NCI-H2196 (cell line): Measurements from ENCODE around the gene KRTAP9-6.
"Not testable (repeated sequence)": the region's sequence is repeated elsewhere in the genome, so short reads cannot be mapped to it uniquely, and the experiment has no call there.

Source experiments
- DNase-seq: peaks from one replicate; lab custom pipeline; 2025; ENCODE audit not compliant: unreplicated experiment; lab: John Stamatoyannopoulos, UW

KRTAP9-6 gene

DNA sequence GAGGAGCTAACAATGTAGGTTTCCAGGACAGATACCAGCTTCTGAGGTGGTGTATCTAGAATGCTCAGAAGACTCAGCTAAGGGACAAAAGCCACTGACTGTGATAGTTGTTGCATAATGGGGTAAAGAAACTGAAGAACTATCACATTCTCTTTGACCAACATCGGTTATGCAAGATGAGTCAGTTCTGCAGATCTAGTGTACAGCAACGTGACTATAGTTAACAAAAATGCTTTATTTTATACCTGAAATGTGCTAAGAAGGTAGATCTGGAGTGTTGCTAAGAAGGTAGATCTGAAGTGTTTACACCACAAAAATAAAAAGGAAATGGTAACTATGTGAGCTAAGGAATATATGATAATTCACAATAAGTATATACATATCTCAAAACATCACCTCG lies 2.5 kb downstream of the KRTAP9-6 start:
- no peak for DNase-seq

- not testable (repeated sequence) for DNase-seq
Observed at GRCh38 chr17:41271323-41271722, 6.1 kb downstream of the KRTAP9-6 start.

DNA sequence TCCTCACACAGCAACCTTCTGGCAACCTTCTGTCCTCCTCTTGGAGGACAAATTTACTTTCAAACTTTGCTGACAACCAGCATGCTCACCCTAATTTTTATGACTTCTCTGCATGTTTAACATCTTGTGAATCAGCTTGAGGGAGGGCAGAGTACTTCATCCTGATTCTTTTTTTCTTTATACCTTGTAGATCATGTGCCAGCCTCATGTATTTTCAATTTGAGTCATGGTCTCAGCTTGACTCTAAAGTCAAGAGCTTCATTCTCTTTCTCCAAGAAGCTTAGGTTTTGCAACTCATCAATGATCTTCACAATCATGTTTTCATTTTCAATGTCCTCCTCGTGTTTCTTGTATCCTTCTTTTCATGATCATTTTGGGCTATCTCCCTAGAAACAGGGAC lies 6.7 kb downstream of the KRTAP9-6 start:
- no peak for DNase-seq

GRCh38 chr17:41275648-41276190 lies 10.5 kb downstream of the KRTAP9-6 start, which contains the start of gene KRTAP9-7:
TSS of gene KRTAP9-7 (plus strand) at chr17:41275698. CDS start at chr17:41275698, 0 bp downstream.
- DNase-seq: not testable (repeated sequence)

- DNase-seq: no peak
Observed at GRCh38 chr17:41278176-41278955, 13.2 kb downstream of the KRTAP9-6 start.

- no peak for DNase-seq
Observed at GRCh38 chr17:41284043-41284442, 18.9 kb downstream of the KRTAP9-6 start.

GRCh38 chr17:41284546-41284945 lies 19.4 kb downstream of the KRTAP9-6 start:
- DNase-seq: no peak

GRCh38 chr17:41287050-41287449 lies 21.9 kb downstream of the KRTAP9-6 start:
- no peak for DNase-seq

GRCh38 chr17:41294016-41294415 lies 28.8 kb downstream of the KRTAP9-6 start:
- no peak for DNase-seq

- no peak for DNase-seq
Observed at GRCh38 chr17:41296846-41297245, 31.7 kb downstream of the KRTAP9-6 start.

DNA sequence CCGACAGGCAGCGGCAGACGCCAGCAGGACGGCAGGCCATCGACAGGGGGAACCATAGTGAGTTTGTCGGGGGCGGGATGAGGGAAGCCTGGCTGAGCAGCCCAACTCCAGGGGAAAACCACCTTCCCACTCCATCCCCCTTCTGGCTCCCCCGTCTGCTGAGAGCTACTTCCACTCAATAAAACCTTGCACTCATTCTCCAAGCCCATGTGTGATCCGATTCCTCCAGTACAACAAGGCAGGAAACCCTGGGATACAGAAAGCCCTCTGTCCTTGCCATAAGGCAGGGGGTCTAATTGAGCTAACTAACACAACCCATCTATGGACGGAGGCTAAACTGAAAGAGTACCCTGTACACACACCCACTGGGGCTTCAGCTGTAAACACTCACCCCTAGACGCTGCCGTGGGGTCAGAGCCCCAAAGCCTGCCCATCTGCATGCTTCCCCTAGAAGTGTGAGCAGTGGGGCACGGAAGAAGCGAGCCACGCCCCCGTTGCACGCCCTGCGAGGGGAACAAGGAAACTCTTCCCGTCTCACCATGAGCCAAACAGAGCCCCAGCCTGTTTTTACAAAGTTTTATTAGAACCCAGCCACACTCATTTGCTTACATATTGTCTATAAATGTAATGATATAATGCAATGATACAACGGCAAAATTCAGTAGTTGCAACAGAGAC lies 33.4 kb downstream of the KRTAP9-6 start:
- DNase-seq: no peak

DNA sequence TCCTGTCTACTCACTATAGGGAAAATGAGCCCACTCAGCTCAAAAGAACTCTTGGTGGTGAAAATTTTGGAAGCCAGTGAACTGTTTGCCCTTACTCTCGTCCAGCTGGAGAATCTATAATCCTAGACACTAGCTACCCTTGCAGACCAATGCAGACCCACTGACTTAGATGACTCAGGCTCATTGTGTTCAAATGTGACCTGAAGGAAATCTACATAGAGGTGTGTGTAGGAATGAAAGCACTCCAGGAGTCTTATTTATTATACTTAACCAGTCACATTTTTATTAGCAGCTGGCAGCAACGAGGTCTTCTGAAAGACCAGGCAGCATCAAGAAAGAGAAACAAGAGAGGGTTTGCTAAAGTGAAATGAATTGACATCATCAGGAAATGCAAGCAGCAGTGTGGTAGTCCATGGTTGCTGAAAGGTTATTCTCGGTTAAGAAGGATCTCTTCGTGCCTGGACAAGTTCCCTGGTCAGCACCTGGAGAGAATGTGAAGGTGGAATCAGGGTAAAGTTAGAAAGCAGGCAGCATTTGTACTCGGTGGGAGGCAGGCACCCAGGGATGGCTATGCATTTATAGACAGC lies 36.1 kb downstream of the KRTAP9-6 start:
- DNase-seq: no peak

DNA sequence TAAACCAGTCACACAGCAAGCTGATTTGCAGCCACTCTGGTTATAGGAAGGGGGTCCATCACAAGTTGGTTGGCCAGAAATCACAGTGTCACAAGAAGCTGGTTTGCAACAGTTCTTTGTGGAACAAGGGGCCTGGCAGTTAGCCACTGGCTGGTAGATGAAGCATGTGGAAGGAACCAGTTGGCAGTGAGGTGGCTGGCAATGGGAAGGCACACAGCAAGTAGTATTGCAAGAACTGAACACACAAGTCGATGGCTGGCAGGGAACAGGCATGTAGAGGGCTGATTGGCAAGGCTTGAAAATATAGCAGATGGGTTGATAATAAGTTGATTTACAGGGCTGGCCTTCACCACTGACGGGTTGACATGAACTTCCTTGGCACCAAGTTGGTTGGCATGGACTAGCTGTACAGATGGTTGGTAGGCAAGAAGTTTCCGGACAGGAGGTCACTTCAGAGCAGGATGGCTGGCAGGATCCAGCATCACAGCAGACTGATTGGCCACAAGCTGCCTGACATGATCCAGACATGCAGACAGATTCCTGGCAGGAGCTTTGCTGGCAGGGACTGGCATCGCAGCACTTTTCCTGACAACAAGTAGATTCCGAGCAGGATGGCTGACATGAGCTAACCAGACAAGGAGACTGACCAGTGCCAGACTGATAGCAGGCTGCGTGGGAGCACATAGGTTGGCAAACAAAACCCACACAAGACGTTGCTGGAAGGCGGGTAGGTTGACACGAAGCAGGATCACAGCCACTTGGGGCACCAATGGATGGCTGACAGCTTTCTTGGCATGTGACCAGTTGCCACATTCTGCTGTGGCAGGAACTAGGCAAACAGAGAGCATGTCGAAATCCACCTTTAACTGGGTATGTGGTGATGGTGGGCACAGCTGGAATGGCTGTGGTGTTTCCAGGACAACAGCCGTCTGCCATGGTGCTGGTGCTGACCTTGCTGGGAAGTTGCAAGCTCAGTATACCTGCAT lies 37.0 kb downstream of the KRTAP9-6 start, which contains the start of gene KRTAP29-1:
TSS of gene KRTAP29-1 (minus strand) at position 936 of the 986 bp plus-strand sequence. CDS start at position 936, 0 bp downstream.
- no peak for DNase-seq

- DNase-seq: no peak
Observed at GRCh38 chr17:41302981-41303380, 37.8 kb downstream of the KRTAP9-6 start.

DNA sequence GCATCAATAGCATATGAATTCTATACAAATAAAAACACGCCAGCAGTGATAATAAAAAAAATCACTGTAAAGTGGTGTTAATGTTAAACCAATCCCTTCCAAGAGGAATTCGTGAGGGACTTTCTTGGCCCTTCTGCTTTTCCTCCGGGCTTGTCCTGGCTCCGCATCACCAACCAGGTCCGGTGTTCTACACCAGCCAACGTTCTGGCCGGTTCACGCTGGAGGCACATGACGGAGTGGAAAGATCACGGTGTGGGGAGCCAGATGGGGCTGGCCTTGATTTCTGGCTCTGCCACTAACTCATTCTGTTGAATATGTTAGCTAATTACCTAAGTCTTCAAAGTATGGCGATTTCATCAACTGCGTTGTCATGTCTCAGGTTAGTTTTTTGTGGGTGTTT lies 38.9 kb downstream of the KRTAP9-6 start:
- no peak for DNase-seq

- DNase-seq: no peak
Observed at GRCh38 chr17:41307647-41308046, 42.5 kb downstream of the KRTAP9-6 start.

GRCh38 chr17:41308251-41308917 lies 43.2 kb downstream of the KRTAP9-6 start:
- DNase-seq: peak; percentile 77

DNA sequence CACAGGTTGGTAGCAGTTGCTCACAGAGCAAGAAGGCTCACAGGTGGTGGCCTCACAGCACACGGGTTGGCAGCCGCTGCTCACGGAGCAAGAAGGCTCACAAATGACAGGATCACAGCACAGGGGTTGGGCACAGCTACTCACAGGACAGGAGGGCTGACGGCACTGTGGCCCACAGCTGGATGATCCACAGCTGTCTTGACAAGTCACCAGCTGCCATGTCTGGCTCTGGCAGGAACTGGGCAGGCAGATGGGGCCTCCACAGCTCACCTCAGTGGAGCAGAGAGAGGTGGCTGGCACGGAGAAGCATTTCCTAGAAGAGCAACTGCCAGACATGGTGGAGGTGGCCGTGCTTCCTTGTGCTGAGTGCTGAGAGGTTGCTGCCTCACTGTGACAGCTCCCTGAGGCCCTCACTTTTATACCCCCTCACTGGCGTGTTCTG lies 43.8 kb downstream of the KRTAP9-6 start, which contains the start of gene KRTAP16-1:
TSS of gene KRTAP16-1 (minus strand) at position 392 of the 442 bp plus-strand sequence. CDS start at position 336, 56 bp downstream.
- DNase-seq: peak; percentile 1

DNA sequence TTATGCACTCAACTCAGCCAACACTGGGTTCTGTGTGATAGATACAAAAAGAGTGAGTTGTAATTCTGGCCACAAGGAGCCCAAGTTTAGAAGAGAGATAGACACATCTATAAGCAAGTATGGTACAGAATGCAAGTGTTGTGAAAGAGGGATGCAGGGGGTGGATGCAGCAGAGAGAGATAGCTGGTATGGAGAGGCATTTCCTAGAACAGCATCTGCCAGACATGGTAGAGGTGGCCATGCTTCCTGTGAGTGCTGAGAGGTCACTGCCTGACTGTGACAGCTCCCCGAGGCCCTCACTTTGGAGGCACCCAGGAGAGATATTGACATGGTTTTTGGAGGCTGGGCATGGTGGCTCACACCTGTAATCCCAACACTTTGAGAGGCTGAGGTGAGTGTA lies 45.9 kb downstream of the KRTAP9-6 start:
- no peak for DNase-seq
